Measurements from ENCODE around the gene TMEM269. TPM values are rescaled to one million over a fixed set of nuclear protein-coding genes. Genes with fewer than 3 reads are reported as not detected.

Gene TMEM269
- total and polyA plus RNA-seq, 9 of the 15 experiments (the other 6 are each of a cell fraction or from before 2014, with no cell fraction given) = 0.09 to 0.49 (median 0.21) TPM

- Histone ChIP-seq H4K20me1 (replicated peaks; ENCODE audit: control insufficient read depth, insufficient read depth, low read length) (no peaks in the 10 kb centered on the region), H3K36me3 (ENCODE audit: control insufficient read depth, insufficient read depth, low read length) (peaks cover 80% of the 10 kb centered on the region), H3K27ac (ENCODE audit: extremely low read depth, low read depth, low read length) (no peak overlapping the region), H3K9me3 (replicated peaks; ENCODE audit: control insufficient read depth, insufficient read depth, low read depth, low read length) (no peaks in the 10 kb centered on the region), H3K9me1 (ENCODE audit: control insufficient read depth, insufficient read depth, low read length) (no peaks in the 10 kb centered on the region), H3K27me3 (ENCODE audit: control insufficient read depth in 2 of 2, insufficient read depth in 2 of 2, low read length in 2 of 2) (no peaks in the 10 kb centered on the region), H3K4me3 (no peak overlapping the region), H3K79me2 (ENCODE audit: control insufficient read depth, insufficient read depth, low read length) (peaks cover 15% of the 10 kb centered on the region), H3K4me1 (replicated peaks in 1 of 2; ENCODE audit: control insufficient read depth in 2 of 2, insufficient read depth in 2 of 2, low read length in 2 of 2) (peaks cover 2 to 18% of the 10 kb centered on the region in 2 experiments; a peak in 3 of 5 replicates), H2AFZ (ENCODE audit: low read depth, low read length) (no peak overlapping the region), H3K4me2 (ENCODE audit: insufficient read depth, low read length) (no peak overlapping the region), H3K9ac (ENCODE audit: insufficient read depth in 1 of 2, low read depth in 2 of 2, low read length in 2 of 2) (no peak overlapping the region)
- in situ Hi-C loops (cut with MboI) = no loop called here
- DNase-seq (ENCODE audit: extremely low read depth in 1 of 4, low spot score in 3 of 4) = no peak
- POLR2A ChIA-PET = interaction anchor here (0.8 to 0.9 kb wide), 2 partner anchors 10 to 11 kb away, joined by 3 read pairs; no protein-coding TSS in a partner anchor
- ATAC-seq = no peak
- WGBS (ENCODE audit: insufficient coverage, low coverage, missing lambda C conversion rate) = 76% methylated on average over 2 of the region's 2 CpGs
- TF ChIP-seq FOXJ2 (tag; IDR thresholded peaks at IDR 0.05) (0 out of 2 replicates have a peak, but pooled peaks have one; percentile 22), ARID4B (CRISPR knock-in tag; IDR thresholded peaks at IDR 0.05) (no peak), PRMT5 (CRISPR knock-in tag; IDR thresholded peaks at IDR 0.05) (no peak), ZNF124 (CRISPR knock-in tag; IDR thresholded peaks at IDR 0.05) (no peak), HDAC6 (IDR thresholded peaks at IDR 0.05; ENCODE audit: low read depth, low read length) (no peak), RBM25 (IDR thresholded peaks at IDR 0.05; ENCODE audit: low read depth, low read length, severe bottlenecking) (peak; percentile 63), BCOR (IDR thresholded peaks at IDR 0.05) (peak; percentile 13; the same call in 1 of the 2 replicates), ZNF766 (CRISPR knock-in tag; conservative IDR thresholded peaks at IDR 0.05) (peak; percentile 93), ADNP (tag; IDR thresholded peaks at IDR 0.05) (peak; percentile 53; the same call in 1 of the 2 replicates)
- TF ChIP-seq, protein P1, sequence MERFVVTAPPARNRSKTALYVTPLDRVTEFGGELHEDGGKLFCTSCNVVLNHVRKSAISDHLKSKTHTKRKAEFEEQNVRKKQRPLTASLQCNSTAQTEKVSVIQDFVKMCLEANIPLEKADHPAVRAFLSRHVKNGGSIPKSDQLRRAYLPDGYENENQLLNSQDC (CRISPR knock-in tag; IDR thresholded peaks at IDR 0.05) = no peak
- TF ChIP-seq, protein P2, sequence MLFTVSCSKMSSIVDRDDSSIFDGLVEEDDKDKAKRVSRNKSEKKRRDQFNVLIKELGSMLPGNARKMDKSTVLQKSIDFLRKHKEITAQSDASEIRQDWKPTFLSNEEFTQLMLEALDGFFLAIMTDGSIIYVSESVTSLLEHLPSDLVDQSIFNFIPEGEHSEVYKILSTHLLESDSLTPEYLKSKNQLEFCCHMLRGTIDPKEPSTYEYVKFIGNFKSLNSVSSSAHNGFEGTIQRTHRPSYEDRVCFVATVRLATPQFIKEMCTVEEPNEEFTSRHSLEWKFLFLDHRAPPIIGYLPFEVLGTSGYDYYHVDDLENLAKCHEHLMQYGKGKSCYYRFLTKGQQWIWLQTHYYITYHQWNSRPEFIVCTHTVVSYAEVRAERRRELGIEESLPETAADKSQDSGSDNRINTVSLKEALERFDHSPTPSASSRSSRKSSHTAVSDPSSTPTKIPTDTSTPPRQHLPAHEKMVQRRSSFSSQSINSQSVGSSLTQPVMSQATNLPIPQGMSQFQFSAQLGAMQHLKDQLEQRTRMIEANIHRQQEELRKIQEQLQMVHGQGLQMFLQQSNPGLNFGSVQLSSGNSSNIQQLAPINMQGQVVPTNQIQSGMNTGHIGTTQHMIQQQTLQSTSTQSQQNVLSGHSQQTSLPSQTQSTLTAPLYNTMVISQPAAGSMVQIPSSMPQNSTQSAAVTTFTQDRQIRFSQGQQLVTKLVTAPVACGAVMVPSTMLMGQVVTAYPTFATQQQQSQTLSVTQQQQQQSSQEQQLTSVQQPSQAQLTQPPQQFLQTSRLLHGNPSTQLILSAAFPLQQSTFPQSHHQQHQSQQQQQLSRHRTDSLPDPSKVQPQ (CRISPR knock-in tag; IDR thresholded peaks at IDR 0.05; ENCODE audit: borderline replicate concordance) = no peak
- intact Hi-C loops (cut with micrococcal nuclease) = no loop called here
- BruUV-seq (replicated peaks) = no TSS peak
- CTCF ChIA-PET (ENCODE audit: low intra/inter-chr PET ratio) = no interaction called here
- FAIRE-seq = no peak
Measured at GRCh38 chr1:42841440-42842147, 56.8 kb downstream of the TMEM269 start.
